Measurements from ENCODE around the gene COL2A1.

GRCh38 chr12:47947341-47947740, 56.9 kb downstream of the COL2A1 start:
- TF ChIP-seq CTCF (IDR thresholded peaks at IDR 0.05) (no peak), POLR2A (IDR thresholded peaks at IDR 0.05) (no peak)
